H1 (cell line): Measurements from ENCODE around the gene ADD1. TPM values are rescaled to one million over a fixed set of nuclear protein-coding genes. Genes with fewer than 3 reads are reported as not detected.

ENCODE experiments used
- CTCF ChIA-PET: fragments of 300-600 bp; sonication (Branson Sonifier 250); formaldehyde crosslinking; loops from one replicate; lab custom pipeline; 2021; ENCODE audit not compliant: partially characterized antibody; lab: Charles Lee
- POLR2A ChIA-PET: fragments of 300-600 bp; sonication (Branson Sonifier 250); formaldehyde crosslinking; loops from one replicate; lab custom pipeline; 2021; ENCODE audit warnings: inconsistent platforms; ENCODE audit not compliant: partially characterized antibody; lab: Charles Lee
- DNase-seq, 2 experiments: peaks; one replicate each; pipeline versions ENCODE4 v3.0.0 to v3.0.0-alpha.2; 2010 to 2022; ENCODE audit warnings: low spot score in 2 of 2, low read depth in 1 of 2, mixed read lengths in 1 of 2
- FAIRE-seq: peaks from 2 replicates; lab custom pipeline; 2011; peaks lifted over from hg19 to GRCh38; lab: Jason Lieb, UNC
- H2AFZ ChIP-seq: 2 replicates; pipeline ENCODE4 v1.8.1; 2012; ENCODE audit warnings: low read length, inconsistent platforms
- H2AK5ac ChIP-seq: 2 replicates; pipeline ENCODE4 v1.6.1; 2013; ENCODE audit warnings: low read depth, low read length
- H2BK120ac ChIP-seq: replicated peaks from 2 replicates; pipeline ENCODE3; 2013; ENCODE audit warnings: low read depth, low read length, inconsistent platforms
- H2BK12ac ChIP-seq: 2 replicates; pipeline ENCODE4 v1.6.1; 2013; ENCODE audit warnings: low read depth, low read length
- H2BK15ac ChIP-seq: 2 replicates; pipeline ENCODE4 v1.6.1; 2013; ENCODE audit warnings: low read length
- H2BK20ac ChIP-seq: 2 replicates; pipeline ENCODE4 v1.6.1; 2013; ENCODE audit warnings: low read length
- H2BK5ac ChIP-seq: 2 replicates; pipeline ENCODE4 v1.6.1; 2013; ENCODE audit warnings: low read depth, low read length
- H3K14ac ChIP-seq: 2 replicates; pipeline ENCODE4 v1.6.1; 2013; ENCODE audit warnings: inconsistent platforms; ENCODE audit not compliant: insufficient read length
- H3K18ac ChIP-seq: 2 replicates; pipeline ENCODE4 v1.6.1; 2013; ENCODE audit warnings: low read length; ENCODE audit errors: extremely low read depth
- H3K23ac ChIP-seq: 2 replicates; pipeline ENCODE4 v1.6.1; 2013; ENCODE audit warnings: inconsistent platforms; ENCODE audit not compliant: insufficient read length
- H3K23me2 ChIP-seq: 2 replicates; pipeline ENCODE4 v1.6.1; 2013; ENCODE audit warnings: low read depth, low read length
- H3K27ac ChIP-seq: 2 replicates; pipeline ENCODE4 v1.6.1; 2011; ENCODE audit warnings: low read depth, low read length, inconsistent platforms
- H3K27me3 ChIP-seq, 4 experiments: replicated peaks in 1 of 4; 1 replicate in 1 of 4; 2 replicates in 3 of 4; pipeline versions ENCODE4 v1.6.1 to v1.8.1; 2011 to 2013; ENCODE audit warnings: low read length in 3 of 4, mild to moderate bottlenecking in 3 of 4, inconsistent platforms in 2 of 4, mixed read lengths in 2 of 4, moderate library complexity in 1 of 4; ENCODE audit not compliant: control insufficient read depth in 3 of 4, insufficient read depth in 3 of 4; ENCODE audit errors: extremely low read depth in 1 of 4
- H3K36me3 ChIP-seq, 4 experiments: 2 replicates each; pipeline versions ENCODE4 v1.6.1 to v1.8.1; 2011 to 2013; ENCODE audit warnings: mild to moderate bottlenecking in 4 of 4, low read length in 3 of 4, moderate library complexity in 2 of 4, control low read depth in 1 of 4, inconsistent platforms in 1 of 4; ENCODE audit not compliant: insufficient read depth in 4 of 4, control insufficient read depth in 2 of 4
- H3K4ac ChIP-seq: replicated peaks from 2 replicates; pipeline ENCODE3; 2013; ENCODE audit warnings: low read length, low read depth, mixed read lengths, inconsistent platforms; ENCODE audit not compliant: insufficient read length
- H3K4me1 ChIP-seq, 4 experiments: replicated peaks in 1 of 4; 1 replicate in 1 of 4; 2 replicates in 3 of 4; pipeline versions ENCODE4 v1.6.1 to v1.8.1; 2011 to 2013; ENCODE audit warnings: low read length in 3 of 4, inconsistent platforms in 2 of 4, mixed read lengths in 1 of 4; ENCODE audit not compliant: insufficient read depth in 4 of 4, control insufficient read depth in 3 of 4
- H3K4me2 ChIP-seq, 2 experiments: 2 replicates each; pipeline versions ENCODE4 v1.6.1 to v1.8.1; 2011 to 2013; ENCODE audit warnings: low read depth in 2 of 2, low read length in 2 of 2, control low read depth in 1 of 2, inconsistent platforms in 1 of 2, mild to moderate bottlenecking in 1 of 2; ENCODE audit not compliant: insufficient read depth in 1 of 2
- H3K4me3 ChIP-seq, 4 experiments: fragments of 200-600, 300-600 bp in 1 of 4; sonication (generic), shearing (Covaris generic), sonication (Bioruptor Twin) in 1 of 4; 2 replicates each; pipeline versions ENCODE4 v1.5.1 to v1.8.1; 2011 to 2016; ENCODE audit warnings: low read length in 4 of 4, low read depth in 3 of 4, control low read depth in 2 of 4, inconsistent platforms in 2 of 4, mild to moderate bottlenecking in 2 of 4, mixed read lengths in 1 of 4, moderate library complexity in 1 of 4; ENCODE audit not compliant: insufficient read depth in 2 of 4; ENCODE audit errors: extremely low read depth in 1 of 4
- H3K56ac ChIP-seq: replicated peaks from 2 replicates; pipeline ENCODE3; 2013; ENCODE audit warnings: low read depth, mild to moderate bottlenecking, mixed read lengths, low read length, inconsistent platforms; ENCODE audit not compliant: insufficient read length
- H3K79me1 ChIP-seq: 2 replicates; pipeline ENCODE4 v1.6.1; 2013; ENCODE audit warnings: low read depth, low read length, control low read depth
- H3K79me2 ChIP-seq, 2 experiments: 2 replicates each; pipeline versions ENCODE4 v1.6.1 to v1.8.1; 2012 to 2013; ENCODE audit warnings: low read length in 2 of 2, mild to moderate bottlenecking in 2 of 2, inconsistent platforms in 1 of 2; ENCODE audit not compliant: insufficient read depth in 2 of 2, control insufficient read depth in 1 of 2
- H3K9ac ChIP-seq, 4 experiments: replicated peaks in 1 of 4; 1 replicate in 1 of 4; 2 replicates in 3 of 4; pipeline versions ENCODE4 v1.6.1 to v1.8.1; 2011 to 2013; ENCODE audit warnings: low read depth in 3 of 4, low read length in 3 of 4, control low read depth in 2 of 4, mild to moderate bottlenecking in 2 of 4, moderate library complexity in 2 of 4, inconsistent platforms in 1 of 4; ENCODE audit errors: extremely low read depth in 1 of 4
- H3K9me3 ChIP-seq, 2 experiments: 2 replicates each; pipeline versions ENCODE4 v1.6.1 to v1.8.1; 2012 to 2013; ENCODE audit warnings: mild to moderate bottlenecking in 2 of 2, moderate library complexity in 2 of 2, control low read depth in 1 of 2, inconsistent platforms in 1 of 2, low read depth in 1 of 2, low read length in 1 of 2, mixed read lengths in 1 of 2; ENCODE audit not compliant: insufficient read depth in 2 of 2
- H4K20me1 ChIP-seq, 2 experiments: replicated peaks in 1 of 2; 2 replicates each; pipeline versions ENCODE3 to v1.8.1; 2011 to 2013; ENCODE audit warnings: inconsistent platforms in 2 of 2, low read length in 2 of 2, mild to moderate bottlenecking in 1 of 2; ENCODE audit not compliant: insufficient read depth in 2 of 2, control insufficient read depth in 1 of 2
- H4K5ac ChIP-seq: 2 replicates; pipeline ENCODE4 v1.6.1; 2013; ENCODE audit warnings: low read length, low read depth, mixed read lengths, inconsistent platforms; ENCODE audit not compliant: insufficient read length
- H4K8ac ChIP-seq: 2 replicates; pipeline ENCODE4 v1.8.0; 2013; ENCODE audit warnings: mild to moderate bottlenecking, moderate library complexity, low read length, inconsistent platforms; ENCODE audit not compliant: insufficient read depth; ENCODE audit errors: extremely low read depth
- H4K91ac ChIP-seq: replicated peaks from 2 replicates; pipeline ENCODE3; 2013; ENCODE audit warnings: low read length, mixed read lengths, inconsistent platforms; ENCODE audit not compliant: insufficient read length
- CTBP2 ChIP-seq: IDR thresholded peaks from 2 replicates; pipeline ENCODE4 v1.7.0; 2011; ENCODE audit warnings: borderline replicate concordance, mild to moderate bottlenecking, moderate library complexity, mixed read lengths, low read length; ENCODE audit not compliant: insufficient read depth, insufficient read length
- CTCF ChIP-seq, 3 experiments: IDR thresholded peaks; 1 replicate in 2 of 3; 2 replicates in 1 of 3; pipeline versions ENCODE4 v1.5.1 to v1.6.1; 2011; ENCODE audit warnings: low read length in 3 of 3, mild to moderate bottlenecking in 3 of 3, inconsistent platforms in 2 of 3, low read depth in 1 of 3, moderate library complexity in 1 of 3; ENCODE audit not compliant: insufficient read depth in 1 of 3; ENCODE audit errors: control extremely low read depth in 1 of 3
- E2F6 ChIP-seq: IDR thresholded peaks from 2 replicates; pipeline ENCODE4 v1.6.1; 2012; ENCODE audit warnings: inconsistent platforms
- JUND ChIP-seq: IDR thresholded peaks from 2 replicates; pipeline ENCODE4 v1.6.1; 2011; ENCODE audit warnings: mild to moderate bottlenecking, improper control_type of control experiment, low read length
- KDM1A ChIP-seq: fragments of 200-600, 300-600 bp; sonication (generic); IDR thresholded peaks from 2 replicates; pipeline ENCODE4 v1.7.1; 2016; ENCODE audit warnings: mild to moderate bottlenecking, low read length, borderline replicate concordance
- MAFK ChIP-seq: IDR thresholded peaks from 2 replicates; pipeline ENCODE4 v1.6.1; 2012; ENCODE audit warnings: low read depth, mild to moderate bottlenecking, improper control_type of control experiment, low read length
- NRF1 ChIP-seq: IDR thresholded peaks from 2 replicates; pipeline ENCODE4 v1.6.1; 2011; ENCODE audit warnings: mild to moderate bottlenecking, low read depth, low read length, improper control_type of control experiment
- RBBP5 ChIP-seq: IDR thresholded peaks from 2 replicates; pipeline ENCODE4 v1.7.1; 2012; ENCODE audit warnings: low read depth, mild to moderate bottlenecking, inconsistent platforms, low read length, moderate library complexity, borderline replicate concordance
- RFX5 ChIP-seq: IDR thresholded peaks from 2 replicates; pipeline ENCODE4 v1.6.1; 2011; ENCODE audit warnings: low read depth, low read length, improper control_type of control experiment, borderline replicate concordance
- WGBS, 2 experiments: shearing (Covaris generic) in 1 of 2; methylation state at CpG; one replicate each; pipeline versions ENCODE4 v1.1.6 to v1.1.7; 2013 to 2015; ENCODE audit warnings: low lambda C conversion rate in 2 of 2, mixed read lengths in 2 of 2, inconsistent platforms in 1 of 2, low coverage in 1 of 2, missing lambda C conversion rate in 1 of 2; ENCODE audit not compliant: insufficient replicate concordance in 2 of 2, insufficient coverage in 1 of 2, insufficient read length in 1 of 2; ENCODE audit errors: extremely low coverage in 1 of 2, missing lambda C conversion rate in 1 of 2; 5-methylcytosine and 5-hydroxymethylcytosine counted together
- polyA plus RNA-seq, 7 experiments: library from polyadenylated mRNA; depleted of rRNA in 3 of 7; stranded (reverse) in 5 of 7; unstranded in 2 of 7; fragments of >200 nt in 5 of 7; fragments of 200-250 nt in 2 of 7; gene quantifications; 1 replicate in 5 of 7; 2 replicates in 1 of 7; 4 replicates in 1 of 7; pipeline versions ENCODE4 v1.2.1 to v1.2.3, GENCODE V29; 2011 to 2013; ENCODE audit warnings: missing spikeins in 2 of 7, mixed read lengths in 2 of 7
- total RNA-seq: library from RNA; stranded (reverse); fragmentation: NEBNext Ultra II Directional; extraction: Animal tissue kit (Norgen Biotek cat#: 25700); gene quantifications from 2 replicates; pipeline ENCODE4 v1.2.1, GENCODE V29; 2021

ADD1 gene
- total and polyA plus RNA-seq, 2 of the 8 experiments (the other 6 are each of a cell fraction or from before 2014, with no cell fraction given): 113 to 143 TPM

GRCh38 chr4:2930135-2930757 is 86.6 kb downstream of the ADD1 start:
- ChIA-PET CTCF (interaction anchor here (0.6 to 1.6 kb wide), 9 partner anchors 18 to 388 kb away, joined by 3 to 8 read pairs (median 4); no protein-coding TSS in a partner anchor), POLR2A (interaction anchor here (0.8 to 1.8 kb wide), 2 partner anchors 9 to 86 kb away, joined by 3 to 5 read pairs; partner anchors contain the start of gene ADD1)
- Histone ChIP-seq H3K23me2 (peaks cover 12% of the 10 kb centered on the region; the same call in 1 of the 2 replicates), H3K56ac (no peak overlapping the region), H3K79me2 (peaks cover 0 to 8% of the 10 kb centered on the region in 2 experiments; a peak in 1 of 4 replicates), H3K23ac (no peak overlapping the region), H3K36me3 (peaks cover 4 to 33% (median 22%) of the 10 kb centered on the region in 4 experiments), H4K91ac (no peak overlapping the region), H3K9me3 (no peaks in the 10 kb centered on the region), H2AFZ (no peak overlapping the region), H3K4me1 (peaks cover 0 to 8% (median 3%) of the 10 kb centered on the region in 4 experiments; a peak in 4 of 7 replicates), H4K8ac (no peak overlapping the region), H2BK120ac (no peak overlapping the region), H2AK5ac (no peak overlapping the region), H3K18ac (no peak overlapping the region), H3K14ac (no peak overlapping the region), H3K27me3 (no peaks in the 10 kb centered on the region), H3K4me3 (no peak overlapping the region), H2BK15ac (no peak overlapping the region), H2BK20ac (no peak overlapping the region), H4K5ac (no peak overlapping the region), H2BK12ac (no peak overlapping the region), H3K27ac (no peak overlapping the region), H2BK5ac (no peak overlapping the region), H3K79me1 (peaks cover 5% of the 10 kb centered on the region; the same call in 1 of the 2 replicates), H3K9ac (no peak overlapping the region), H3K4me2 (no peak overlapping the region), H4K20me1 (peaks cover 4 to 19% of the 10 kb centered on the region in 2 experiments), H3K4ac (no peak overlapping the region)
- no peak for FAIRE-seq
- no peak for DNase-seq
- 94% methylated on average over 12 of the region's 12 CpGs; no CpG with 5 or more reads in 1 of the 2 experiments for WGBS, 2 experiments
- TF ChIP-seq KDM1A (no peak), CTBP2 (no peak), MAFK (no peak), RFX5 (no peak), E2F6 (no peak), RBBP5 (no peak), NRF1 (no peak), CTCF (IDR thresholded peaks at IDR 0.05; ENCODE audit: control extremely low read depth in 1 of 3, insufficient read depth in 1 of 3, low read depth in 1 of 3, low read length in 3 of 3) (no peak), JUND (no peak)
